Measurements from ENCODE around the gene EIF3L.

The EIF3L gene

DNA sequence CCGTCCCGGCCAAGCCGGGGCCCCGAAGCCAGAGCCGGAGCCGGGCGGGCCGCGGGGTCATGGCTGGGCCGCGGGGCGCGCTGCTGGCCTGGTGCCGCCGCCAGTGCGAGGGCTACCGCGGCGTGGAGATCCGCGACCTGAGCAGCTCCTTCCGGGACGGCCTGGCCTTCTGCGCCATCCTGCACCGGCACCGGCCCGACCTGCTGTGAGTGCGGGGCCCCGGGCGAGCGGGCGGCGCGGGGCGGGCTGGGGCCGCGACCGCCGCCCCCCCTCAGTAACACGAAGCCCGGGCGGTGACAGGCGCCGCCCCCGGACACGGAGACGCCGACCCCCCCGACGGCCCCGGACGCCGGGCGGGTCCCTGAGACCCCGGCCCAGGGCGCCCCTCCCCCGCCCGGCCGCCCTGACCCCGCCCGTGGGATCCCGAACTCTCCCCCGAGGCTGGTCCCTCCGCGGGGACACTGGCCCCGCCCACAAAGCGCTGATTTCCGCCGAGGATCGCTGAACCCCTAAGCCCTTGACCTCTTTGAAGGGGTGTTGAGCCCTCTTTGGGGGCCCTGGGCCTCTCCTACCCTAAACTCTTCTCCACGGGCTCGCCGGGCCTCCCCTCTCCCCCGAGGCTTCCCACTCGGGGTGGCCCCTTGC lies 57.3 kb downstream of the EIF3L start:
- DNase-seq: no peak

DNA sequence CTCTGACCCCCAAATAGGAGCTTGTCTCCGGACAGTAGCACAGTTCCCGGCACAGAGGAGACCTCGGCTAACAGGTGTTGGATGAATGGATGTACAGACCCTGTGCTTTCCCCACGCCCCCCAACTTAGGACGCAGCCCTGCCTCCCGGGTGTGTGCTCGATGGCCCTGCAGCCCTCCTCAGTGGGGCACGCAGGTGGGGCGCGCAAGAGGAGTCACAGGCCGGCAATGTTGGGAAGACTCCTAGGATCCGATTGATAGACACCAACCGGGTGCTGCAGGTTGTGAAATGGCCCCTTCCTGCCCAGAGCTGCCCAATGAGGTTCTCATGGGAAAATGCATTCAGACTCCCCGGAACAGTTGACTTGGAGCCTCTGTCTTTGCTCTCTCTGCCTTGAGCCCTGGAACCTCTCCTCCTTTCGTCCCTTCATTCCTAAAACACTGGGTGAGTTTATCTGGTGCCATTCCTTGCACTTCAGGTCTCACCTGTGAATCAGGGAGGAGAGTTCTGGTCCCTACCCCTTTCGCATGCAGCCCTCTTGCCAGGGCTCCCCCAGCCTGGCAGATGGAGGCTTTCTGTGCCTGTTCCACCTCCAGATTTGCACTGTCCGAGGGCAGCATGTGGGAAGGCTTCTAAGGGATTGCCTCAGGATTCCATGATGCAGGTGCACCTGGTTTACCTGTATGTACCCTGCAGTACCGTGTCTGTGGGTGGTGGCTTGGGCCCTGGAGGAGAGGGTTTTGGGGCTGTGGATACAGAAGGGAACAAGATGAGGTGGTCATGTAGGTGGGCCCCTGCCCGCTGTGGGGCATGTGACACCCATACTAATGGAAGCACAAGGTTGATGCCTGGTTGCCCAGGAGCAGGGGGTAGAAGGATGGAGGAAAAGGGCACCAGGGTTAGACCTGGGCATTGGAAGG lies 58.1 kb downstream of the EIF3L start:
- DNase-seq: no peak

DNA sequence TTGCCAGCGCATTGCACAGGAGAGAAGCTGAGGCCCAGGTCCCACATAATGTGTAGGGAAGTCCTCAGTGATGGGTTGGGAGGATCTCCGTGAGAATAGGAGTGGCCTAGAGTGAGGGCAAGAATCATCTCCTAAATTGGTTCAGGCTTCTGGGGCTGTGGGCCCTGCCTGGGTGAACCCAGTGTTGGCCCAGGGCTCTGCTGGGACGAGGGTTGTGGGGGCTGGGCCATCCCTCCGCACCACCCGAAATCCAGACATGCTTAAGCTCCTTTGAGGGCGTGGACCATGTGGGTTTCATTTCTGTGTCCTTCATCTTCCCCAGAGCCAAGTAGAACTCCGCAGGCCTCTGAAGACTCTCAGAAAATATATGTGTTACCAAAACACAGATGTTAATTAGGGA lies 60.5 kb downstream of the EIF3L start:
- no peak for DNase-seq

DNA sequence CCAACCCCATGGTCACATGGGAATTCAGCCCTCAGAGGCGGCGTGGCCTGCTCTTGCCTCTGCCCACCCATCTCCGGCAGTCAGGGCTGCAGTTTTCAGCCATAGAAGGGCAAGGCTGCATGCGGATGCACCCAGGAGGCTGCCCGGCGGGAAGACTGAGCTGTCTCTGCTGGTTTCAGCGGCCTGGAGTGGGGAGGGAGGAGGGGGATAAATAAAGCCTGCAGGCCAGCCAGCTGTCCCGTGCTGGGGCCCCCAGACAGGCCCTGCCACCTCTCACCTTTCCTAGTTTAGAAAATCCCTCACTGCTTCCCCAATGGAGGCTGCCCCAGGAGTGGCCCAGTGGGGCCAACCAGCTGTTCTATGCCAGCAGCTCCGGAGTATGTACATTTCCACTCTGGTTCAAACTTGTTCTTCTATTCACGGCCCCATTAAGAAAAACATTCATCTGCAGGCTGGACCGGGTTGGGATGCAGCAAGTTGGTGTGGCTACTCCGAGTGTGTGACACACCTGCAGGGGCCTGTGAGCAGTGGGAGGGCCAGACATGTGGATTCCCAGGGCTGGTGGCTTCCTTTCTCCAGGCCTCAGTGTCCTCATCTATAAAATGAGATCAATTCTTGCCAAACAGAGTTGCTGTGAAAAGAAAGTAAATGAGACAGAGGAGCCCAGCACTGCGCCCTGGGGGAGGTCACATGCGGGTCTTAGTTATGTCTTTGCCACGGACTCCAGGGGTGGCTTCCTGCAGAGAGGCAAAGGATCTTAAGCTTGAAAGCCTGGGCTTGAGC lies 61.9 kb downstream of the EIF3L start:
- no peak for DNase-seq

DNA sequence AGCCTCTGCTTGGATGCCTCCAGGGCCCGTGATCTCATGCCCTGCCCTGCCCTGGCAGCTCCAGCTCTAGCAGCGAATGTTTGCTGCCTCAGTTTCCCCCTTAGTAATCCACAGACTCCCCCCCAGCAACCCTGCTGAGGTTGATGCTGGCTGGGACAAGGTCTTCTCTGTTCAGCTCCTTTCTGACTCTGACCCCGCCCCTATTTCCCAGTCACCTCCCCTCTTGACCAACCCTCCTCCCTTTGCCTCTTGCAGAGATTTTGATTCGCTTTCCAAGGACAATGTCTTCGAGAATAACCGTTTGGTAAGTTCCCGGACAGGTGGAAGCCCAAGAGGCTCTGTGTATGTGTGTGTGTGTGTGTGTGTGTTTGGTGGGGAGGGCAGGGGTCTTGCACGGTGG lies 62.5 kb downstream of the EIF3L start:
- no peak for DNase-seq

DNA sequence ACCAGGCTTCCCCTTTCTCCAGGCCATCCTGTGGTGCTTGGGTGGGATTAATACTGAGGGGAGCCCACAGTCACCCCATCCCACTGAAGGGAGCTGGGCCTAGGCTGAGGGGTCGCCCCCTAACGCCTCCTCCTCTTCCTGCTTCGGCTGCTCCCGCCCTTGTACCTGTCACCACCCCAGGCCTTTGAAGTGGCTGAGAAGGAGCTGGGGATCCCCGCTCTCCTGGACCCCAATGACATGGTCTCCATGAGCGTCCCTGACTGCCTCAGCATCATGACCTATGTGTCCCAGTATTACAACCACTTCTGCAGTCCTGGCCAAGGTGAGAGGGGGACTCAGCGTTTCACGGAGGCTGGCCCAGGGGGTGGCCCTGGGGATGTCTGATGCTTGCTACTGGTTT lies 63.0 kb downstream of the EIF3L start:
- DNase-seq: no peak

DNA sequence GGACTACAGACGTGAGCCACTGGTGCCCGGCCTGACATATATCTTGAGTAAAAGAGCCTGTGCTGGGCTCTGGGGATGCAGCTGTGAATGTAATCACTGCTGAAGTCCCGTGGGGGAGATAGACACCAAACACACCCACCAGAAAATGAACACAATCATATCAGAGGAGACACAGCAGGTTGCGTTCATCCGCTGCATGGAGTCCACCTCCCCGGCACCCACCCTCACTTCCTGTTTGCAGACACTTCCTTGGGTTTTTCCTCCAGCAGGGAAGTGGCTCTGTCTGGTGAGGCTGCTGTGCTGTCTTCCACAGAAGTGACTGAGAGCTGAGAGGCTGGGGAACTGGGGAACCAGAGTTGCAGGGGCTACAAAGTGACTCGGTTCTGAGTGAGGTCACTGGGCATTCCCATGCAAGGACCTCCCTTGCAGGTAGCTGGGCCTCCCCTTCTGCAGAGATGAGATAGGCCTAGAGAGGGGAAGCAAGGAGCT lies 64.1 kb downstream of the EIF3L start:
- DNase-seq: no peak

DNA sequence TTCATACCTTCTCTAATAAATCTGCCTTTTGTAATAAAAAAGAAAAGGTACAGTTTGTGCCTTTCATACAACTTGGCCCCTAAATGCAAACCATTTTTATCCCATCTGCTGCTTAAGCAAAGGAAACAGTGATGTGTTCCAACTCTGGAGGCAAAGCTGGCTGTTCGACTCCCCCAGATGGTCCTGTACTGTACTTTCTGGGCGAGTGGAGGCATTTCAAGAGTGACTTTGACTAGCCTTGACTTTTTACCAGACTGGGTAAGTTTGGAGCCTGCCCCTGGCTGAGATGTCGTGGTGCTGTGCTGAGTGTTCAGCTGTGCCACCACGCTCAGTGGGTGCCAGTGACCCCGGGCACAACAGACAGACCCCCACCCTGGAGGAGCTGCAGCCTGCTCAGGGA lies 67.1 kb downstream of the EIF3L start:
- DNase-seq: no peak

DNA sequence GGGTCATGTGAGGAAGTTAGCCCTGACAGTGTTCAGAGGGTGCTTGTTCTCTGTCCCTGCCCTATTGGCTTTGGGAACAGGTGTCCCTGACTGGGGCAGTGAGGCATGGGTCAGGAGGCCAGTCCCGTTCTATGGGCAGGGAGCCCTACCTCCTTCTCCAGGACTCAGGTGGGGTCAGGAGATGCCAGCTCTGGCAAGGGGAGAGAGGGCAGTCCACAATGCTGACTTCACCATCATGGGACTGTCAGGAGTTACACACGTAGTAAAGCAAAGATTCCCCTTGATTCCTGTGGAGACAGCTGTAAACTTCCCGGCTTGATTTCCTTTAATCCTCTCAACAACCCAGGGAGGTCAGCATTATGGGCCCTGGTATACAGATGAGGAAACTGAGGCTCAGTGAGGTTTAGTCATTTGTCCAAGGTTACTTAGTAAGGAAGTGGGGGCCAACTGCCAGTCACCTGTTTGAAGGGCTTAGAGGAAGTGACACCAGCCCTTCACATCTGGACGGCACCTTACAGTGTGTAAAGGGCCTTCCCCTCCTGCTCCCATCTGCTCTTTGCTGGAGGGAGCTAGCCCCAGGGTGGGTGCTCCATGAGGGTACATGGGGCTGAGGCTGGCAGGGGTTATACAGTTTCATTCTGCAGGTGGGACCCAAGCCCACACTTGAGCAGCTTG lies 68.8 kb downstream of the EIF3L start:
- no peak for DNase-seq

DNA sequence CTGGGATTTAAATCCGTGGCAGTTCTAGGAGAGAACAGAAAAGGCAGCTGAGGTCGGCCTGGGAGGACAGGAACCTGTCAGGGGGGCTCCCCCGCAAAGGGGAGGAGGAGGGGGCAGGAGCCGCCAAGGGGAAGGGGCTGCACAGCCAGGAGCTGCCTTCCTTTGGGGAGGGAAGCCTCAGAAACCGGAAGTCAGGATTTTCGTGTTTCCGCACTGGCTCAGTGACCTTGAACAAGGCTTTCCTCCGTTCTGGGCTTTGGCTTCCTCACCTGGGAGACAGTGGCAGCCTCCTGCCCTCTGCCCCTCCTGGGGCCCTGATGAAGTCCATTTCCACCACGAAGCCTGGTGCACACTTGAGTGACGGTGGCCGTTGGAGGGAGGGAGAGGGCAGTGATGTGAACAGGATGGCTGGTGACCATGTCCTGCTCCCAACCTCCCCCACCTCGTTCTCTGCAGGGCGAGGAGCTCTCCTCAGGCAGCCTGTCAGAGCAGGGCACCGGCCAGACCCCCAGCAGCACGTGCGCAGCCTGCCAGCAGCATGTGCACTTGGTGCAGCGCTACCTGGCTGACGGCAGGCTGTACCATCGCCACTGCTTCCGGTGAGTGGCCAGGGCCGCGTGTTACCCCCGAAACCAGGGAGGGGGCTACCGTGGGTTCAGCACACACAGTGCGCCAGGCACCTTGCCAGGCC lies 69.5 kb downstream of the EIF3L start:
- no peak for DNase-seq

DNA sequence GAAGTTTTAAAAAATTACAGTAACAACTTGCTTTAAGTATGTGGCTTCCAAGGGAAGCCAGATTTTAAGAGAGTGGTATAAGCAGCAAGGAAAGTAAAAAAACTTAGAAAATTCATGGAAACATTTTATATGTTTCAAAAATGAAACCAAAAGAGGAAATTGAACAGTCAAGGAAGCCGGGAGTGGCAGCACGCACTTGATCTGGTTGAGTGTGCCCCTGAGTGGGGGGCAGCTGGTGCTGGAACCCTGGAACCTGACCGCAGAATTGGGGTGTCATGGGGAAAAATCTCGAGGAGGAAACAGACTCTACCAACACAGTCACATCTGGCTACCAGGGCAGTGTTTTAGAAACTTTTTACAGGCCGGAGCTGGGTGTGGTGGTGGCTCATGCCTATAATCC lies 70.9 kb downstream of the EIF3L start:
- no peak for DNase-seq

DNA sequence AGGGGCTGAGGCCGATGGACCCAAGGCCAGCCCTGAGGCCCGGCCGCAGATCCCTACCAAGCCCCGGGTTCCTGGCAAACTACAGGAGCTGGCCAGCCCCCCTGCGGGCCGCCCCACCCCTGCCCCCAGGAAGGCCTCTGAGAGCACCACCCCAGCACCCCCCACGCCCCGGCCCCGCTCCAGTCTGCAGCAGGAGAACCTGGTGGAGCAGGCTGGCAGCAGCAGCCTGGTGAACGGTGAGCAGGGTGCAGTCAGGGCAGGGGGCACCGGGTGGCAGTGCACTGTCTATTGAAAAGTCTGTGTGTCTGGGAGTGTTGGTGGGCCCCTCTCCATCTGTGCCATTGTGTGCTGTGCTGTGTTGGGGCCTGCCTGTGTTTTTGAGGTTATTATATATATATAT lies 73.0 kb downstream of the EIF3L start:
- DNase-seq: no peak

DNA sequence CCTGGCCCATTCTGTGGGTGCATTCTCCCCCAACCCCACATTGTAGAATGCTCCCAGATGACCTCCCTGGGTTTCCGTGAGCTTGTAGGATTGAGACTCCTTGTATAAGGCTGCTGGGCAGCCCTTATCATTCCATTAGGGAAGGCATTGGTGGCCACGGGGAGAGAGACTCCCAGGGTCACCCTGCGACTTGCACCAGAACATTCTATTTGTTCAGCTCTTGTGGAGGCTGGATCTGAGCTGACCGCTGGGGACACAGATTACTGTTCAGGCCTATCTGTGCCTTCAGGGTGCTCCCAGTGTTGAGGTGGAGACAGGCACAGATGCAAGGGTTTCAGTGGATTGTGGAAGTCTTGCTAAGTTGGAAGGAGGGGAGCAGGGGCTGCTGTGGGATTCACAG lies 74.7 kb downstream of the EIF3L start:
- DNase-seq: no peak

DNA sequence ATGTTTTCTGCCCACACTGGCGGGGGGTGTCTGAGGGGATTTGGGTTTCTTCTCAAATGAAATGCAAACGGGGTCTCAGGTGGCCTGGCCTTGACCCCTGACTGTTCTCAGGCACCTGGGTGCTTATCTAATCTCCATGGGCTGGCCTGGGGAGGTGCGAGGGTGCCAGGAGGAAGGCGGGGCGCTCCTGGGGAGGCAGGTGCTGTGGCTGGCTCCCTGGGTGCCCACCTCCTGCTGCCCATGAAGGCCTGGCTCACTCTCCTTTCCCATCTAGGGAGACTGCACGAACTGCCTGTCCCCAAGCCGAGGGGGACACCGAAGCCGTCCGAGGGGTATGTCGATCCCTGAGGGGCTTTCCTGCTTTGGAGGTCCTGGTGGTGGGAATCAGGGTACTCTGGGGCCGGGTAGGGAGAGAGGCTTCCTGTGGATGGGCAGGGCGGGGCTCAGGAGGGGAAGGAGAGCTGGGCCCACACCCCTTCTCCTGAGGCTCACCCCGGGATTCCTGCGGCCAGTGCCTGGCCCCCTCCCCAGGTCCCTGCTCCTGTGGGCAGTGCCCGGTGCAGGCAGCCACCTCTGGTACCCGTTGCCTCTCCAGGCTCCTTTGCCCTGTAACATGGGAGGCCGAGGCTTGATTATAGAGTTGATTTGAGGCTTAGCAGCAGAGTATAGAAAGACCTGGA lies 75.3 kb downstream of the EIF3L start:
- no peak for DNase-seq

DNA sequence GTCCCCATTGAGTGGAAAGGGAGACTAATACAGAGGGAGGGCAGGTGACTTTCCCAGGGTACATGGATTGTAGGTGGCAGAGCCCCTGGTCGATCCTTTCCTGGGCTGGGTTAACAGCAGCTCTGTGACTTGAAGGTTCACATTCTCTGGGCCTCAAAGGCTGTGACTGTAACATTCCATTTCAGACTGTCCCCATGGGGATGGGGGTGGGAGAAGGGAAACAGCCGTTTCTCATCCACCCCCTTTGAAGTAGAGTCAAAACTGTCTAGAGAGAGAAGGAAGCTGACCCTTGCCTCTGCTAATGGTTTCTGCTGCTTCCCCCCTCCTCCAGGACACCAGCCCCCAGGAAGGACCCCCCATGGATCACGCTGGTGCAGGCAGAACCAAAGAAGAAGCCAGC lies 76.1 kb downstream of the EIF3L start:
- no peak for DNase-seq

DNA sequence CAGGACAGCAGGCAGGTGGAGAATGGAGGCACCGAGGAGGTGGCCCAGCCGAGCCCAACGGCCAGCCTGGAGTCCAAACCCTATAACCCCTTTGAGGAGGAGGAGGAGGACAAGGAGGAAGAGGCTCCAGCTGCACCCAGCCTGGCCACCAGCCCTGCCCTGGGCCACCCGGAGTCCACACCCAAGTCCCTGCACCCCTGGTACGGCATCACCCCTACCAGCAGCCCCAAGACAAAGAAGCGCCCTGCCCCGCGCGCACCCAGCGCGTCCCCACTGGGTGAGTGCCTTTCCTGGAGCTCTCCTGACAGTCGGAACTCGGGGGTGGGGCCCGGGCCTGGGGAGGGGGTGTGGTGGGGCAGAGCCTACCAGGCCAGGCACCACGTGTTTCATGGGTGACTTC lies 76.5 kb downstream of the EIF3L start:
- DNase-seq: no peak

DNA sequence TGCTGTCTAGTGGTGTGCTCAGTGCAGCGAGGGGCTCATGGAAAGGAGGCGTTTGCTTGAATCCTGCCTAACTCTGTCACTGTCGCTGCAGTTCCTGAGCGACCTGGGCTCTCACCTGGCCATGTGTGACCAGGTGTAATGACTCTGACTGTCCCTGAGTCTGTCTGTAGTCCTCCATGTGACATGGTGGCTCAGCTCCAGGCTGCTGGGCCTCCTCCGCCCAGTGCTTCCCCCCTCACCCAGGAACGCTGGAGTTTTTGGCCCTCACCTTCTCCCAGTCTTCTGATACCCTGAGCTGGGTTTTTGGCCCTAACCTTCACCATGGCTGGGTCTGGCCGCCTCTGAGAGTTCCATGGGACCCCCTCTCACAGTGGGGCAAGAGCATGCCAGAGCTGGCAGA lies 77.1 kb downstream of the EIF3L start:
- DNase-seq: no peak

DNA sequence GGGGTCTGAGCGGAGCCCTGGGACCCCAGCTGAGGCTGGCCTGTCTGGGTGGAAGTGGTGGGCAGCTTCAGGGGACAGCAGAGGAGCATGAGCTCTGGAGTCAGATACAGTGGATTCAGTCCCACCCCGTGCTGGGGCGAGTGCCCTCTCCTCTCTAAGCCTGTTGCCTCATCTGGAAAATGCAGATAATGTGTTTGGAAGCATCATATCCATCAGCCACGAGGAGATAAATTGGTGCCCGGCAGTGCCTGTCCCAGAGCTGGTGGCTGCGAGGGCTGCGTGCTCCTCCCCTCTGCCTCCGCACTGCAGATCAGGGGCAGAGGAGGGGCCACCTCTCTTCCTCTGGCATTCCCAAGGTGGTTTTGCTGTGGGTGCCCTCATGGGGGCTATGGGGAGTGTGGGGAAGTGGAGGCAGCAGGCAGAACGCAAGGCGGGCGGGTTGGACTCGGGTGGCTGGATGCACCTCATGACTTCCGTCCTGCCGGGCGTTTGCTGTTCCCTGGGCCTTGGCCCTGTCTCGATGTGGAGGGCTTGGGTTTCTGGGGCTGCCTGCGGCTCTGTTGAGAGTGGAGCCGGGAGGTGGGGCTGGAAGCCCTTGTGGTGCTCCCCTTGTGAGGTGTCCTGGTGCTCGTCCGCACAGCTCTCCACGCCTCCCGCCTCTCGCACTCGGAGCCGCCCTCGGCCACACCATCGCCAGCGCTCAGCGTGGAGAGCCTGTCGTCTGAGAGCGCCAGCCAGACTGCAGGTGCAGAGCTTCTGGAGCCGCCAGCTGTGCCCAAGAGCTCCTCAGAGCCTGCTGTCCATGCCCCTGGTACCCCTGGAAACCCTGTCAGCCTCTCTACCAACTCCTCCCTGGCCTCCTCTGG lies 77.8 kb downstream of the EIF3L start:
- no peak for DNase-seq

DNA sequence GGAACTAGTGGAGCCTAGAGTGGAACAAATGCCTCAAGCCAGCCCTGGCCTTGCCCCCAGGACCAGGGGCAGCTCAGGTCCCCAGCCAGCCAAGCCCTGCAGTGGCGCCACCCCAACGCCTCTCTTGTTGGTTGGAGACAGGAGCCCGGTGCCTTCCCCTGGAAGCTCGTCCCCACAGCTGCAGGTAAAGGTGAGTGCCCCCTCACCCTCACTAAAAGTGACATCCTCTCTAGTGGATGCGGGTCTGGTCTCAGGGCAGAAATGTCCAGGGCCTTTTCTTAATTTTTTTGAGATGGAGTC lies 78.4 kb downstream of the EIF3L start:
- no peak for DNase-seq

DNA sequence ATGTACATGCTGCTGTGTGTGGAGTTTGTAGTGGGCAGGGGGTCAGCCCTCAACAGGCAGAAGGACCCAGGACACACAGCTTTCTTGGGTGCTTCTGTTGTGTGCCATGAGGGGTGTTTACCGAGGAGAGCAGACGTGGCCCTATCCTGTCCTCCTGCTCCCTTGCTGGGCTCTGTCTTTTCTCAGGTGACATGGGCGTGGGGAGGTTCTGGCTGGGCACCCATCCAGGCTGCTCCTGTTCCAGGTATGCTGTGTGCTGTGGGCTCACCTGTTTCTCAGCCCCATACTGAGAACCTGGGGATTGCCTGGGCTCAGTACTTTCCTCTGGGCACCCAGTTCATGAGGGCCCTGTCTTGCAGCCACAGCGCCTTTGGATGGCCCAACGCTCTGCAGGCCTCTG lies 80.2 kb downstream of the EIF3L start:
- DNase-seq: no peak

Measured in T1000 (cell line).